Suprapubic skin (tissue), 3 donors: ENCODE data around the gene TMEM167A.

Experiments
- CTCF ChIP-seq, 2 donors: fragments of 200-600 bp in 1 of 2; fragments of 450-650 bp in 1 of 2; sonication (generic) in 1 of 2; IDR thresholded peaks; one replicate each; pipeline ENCODE4 v1.5.1; 2016 to 2019; ENCODE audit warnings: antibody characterized with exemption in 2 of 2, mild to moderate bottlenecking in 1 of 2, moderate library complexity in 1 of 2
- POLR2A ChIP-seq, 2 donors: fragments of 450-650 bp; IDR thresholded peaks; one replicate each; pipeline ENCODE4 v1.6.1; 2017; ENCODE audit warnings: antibody characterized with exemption in 2 of 2, mild to moderate bottlenecking in 2 of 2, moderate library complexity in 2 of 2

DNA sequence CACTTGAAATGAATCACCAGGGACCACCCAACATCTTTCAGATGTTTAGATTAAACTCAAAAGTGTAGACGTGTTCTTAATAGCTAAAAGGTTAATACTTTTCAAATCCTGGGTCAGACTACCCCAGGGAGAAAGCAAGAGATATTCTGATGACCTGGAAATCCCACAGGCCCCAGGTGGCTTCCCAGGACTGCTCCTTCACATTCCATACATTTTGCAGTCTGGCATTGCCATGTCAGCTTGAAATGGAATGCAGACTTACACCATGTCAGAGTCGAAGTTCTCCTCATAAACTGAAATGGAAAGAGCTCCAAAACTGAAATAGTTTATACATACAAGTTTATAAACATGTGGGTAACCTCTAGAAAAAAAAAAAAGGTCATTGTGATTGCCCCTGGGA lies 61.5 kb downstream of the TMEM167A start:
- no peak for TF ChIP-seq CTCF (IDR thresholded peaks at IDR 0.05)
- no peak for TF ChIP-seq POLR2A (IDR thresholded peaks at IDR 0.05)
